Stimulated activated CD4-positive, alpha-beta T cell treated with anti-CD3 and anti-CD28 coated beads, TNF-alpha, amount 100 ng/mL, for 1 hour (primary cell): ENCODE data around the gene RNF223.
A peak's percentile ranks its signal among the peaks of the same experiment; 100 is the strongest.

ENCODE experiments used
- DNase-seq, 3 donors: peaks; one replicate each; pipeline ENCODE4 v3.0.0-alpha.2; 2020; ENCODE audit warnings: low read depth in 3 of 3, low spot score in 1 of 3

RNF223 gene

DNA sequence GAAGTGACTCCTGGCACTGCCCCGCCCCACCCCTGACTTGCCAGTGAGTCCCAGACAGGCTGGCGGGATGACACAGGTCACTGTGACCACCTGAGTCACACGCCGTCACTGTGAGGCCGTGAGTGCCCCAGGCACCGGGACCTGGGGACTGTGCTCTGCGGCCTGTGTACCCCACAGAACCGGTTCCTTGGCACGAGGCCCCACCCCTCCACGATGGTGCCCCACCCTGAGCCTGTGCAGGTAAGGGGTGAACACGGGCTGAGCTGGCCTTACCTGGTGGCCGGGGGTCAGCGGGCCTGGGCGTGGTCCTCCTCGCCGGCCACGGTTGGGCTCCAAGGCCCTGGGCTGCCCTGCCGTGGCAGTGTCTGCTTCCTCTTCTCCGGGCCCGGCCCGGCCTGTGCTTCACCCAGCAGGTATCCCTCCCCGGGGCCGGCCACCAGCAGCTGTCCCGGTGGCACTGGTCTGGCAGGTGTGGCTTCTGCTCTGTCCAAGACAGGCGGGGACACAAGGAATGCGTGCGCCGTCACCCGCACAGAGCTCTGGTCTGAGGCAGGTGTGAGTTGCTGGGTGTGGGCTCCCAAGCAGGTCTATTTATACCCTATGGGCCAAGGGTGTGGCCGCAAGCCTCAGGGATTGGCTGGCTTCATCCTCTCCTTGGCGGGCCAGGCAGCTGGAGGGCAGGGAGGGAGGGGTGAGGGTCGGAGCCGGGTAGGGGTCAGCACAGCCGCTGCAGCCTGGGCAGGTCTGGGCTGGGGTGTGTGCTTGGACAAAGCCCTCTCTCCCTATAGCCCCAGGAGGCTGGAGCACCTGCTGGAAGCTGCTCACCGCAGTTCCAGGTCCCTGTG, at the start of gene RNF223:
TSS of gene RNF223 (minus strand) at position 564 of the 845 bp plus-strand sequence. CDS start 1,740 bp downstream, outside the sequence.
- DNase-seq: no peak

DNA sequence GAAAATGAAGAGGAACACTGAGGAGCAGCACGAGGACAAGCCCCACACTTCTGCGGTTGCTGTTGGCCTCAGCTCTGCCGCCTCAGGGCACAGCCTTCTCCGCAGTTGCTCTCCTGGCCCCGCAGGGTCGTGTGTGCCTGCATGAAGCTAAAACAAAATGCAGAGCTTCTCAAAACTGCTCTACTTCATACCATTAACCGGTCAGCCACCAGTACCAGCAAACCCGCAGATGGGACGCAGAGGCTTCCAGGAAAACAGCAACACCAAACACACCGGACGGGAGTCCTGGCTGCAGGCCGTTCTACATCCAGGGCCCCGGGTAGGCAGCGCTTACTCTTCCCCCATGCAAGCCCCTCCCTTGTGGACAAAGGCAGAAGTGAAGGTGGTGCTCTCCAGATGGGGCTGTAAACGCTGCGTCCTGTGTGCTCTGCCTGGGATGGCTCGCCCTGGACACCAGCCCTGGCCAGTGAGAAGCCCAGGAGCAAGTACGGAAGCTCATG, 48.9 kb upstream of the RNF223 start:
- DNase-seq: no peak

DNA sequence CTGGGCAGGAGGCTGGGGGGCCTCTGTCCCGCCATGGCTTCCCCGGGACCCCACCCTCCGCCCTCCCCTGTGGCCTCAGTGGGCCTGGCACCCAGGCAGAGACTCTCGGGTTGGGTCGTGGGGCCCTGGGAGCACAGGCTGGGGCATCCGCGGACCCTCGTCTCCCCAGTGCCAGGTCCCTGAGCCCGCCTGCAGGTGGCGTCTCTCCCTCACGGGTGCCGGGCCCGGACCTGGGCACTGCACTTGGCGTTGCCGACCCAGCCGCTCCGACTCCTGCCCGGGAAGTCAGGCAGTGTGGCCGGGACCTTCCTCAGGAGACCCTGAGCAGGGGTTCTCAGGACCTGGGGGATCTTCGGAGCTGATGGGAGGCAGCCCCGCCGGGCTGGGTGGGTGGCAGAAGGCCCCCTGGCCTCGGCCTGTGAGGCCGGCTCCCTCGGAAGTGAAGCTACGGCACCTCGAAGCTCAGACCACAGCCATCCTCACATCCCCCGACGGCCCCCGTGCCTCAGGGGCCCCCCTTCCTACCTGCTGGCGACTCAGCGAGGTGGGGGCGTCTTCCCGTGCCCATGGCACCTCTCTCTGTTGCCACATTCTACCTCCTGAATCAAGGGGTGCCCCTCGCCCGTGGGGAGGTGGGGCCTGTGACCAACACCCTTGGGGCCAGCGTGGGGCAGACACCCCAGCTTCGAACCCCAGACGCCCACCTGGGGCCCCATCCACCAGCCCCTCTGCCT, 48.1 kb upstream of the RNF223 start:
- peak; percentile 69 to 80 (median 71) for DNase-seq

DNA sequence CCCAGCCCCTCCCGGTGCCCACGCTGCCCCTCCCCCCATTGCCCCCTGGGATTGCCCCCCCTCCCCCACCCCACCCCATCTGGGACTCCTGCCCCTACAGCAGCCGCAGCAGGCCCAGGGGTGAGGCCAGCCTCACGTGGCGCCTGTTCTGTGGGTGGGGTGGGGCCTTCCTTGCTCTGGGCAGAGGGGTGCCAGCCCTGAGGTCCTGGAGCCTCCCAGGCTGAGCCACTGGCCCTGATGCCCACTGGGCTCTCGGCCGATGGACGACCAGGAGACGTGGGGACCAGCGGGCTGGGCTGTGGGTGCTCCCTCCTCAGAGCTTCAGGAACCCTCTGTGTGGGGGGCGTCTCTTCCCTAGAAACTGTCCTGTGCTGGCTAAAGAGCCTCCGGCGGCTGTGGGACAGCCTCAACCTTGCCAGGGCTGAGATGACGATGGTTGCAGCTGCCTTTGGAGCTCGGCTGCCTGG, 47.5 kb upstream of the RNF223 start:
- no peak for DNase-seq

DNA sequence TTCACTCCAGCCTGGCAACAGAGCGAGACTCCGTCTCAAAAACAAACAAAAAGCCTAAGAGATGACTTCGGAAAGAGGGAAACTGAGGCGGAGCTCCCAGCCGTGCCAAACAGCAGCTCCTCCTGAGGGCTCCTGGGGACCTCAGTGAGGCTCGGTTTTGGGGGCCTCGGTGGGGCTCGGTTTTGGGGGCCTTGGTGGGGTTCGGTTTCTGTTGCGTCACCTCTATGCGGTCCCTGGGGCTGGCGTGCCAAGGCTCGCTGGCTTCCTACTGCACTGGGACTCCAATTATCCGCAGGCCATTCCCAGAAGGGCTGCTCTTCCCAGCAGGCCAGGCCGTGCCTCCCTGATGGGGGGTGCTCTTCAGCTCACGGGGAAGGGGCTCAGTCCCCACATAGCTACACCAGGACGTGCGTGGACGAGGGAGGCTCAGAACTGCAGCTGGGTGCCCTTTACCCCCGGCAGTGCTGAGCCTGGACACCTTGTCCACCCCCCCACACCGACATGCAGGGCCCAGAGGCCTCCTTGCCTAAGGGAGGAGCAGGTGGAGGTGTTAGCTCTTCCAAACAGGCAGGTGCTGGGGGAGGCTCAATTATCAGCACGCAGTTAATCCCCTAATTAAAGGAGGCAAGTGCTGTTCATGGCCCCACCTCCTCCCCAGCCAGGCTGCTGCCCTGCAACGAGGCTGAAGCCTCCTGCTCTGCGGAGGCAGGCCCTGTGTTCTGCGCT, 46.9 kb upstream of the RNF223 start:
- DNase-seq: no peak

DNA sequence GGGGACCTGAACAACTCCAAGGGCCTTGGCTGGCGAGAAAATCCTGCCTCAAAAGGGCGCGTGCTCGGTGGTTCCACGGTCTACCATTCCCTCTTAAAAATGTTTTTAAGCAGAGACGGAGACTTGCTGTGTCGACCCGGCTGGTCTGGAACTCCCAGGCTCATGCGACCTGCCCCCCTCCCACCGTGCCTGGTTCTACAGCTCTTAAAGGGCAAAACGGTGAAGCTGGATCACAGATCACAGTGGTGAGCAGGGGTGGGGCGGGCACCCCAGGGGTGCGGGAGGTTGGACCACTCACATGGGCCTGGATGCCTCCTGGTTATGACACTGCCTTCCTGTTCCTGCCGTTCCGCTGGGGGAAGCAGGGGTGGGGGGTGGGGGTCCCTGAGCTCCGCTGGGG, 46.0 kb upstream of the RNF223 start:
- DNase-seq: no peak

DNA sequence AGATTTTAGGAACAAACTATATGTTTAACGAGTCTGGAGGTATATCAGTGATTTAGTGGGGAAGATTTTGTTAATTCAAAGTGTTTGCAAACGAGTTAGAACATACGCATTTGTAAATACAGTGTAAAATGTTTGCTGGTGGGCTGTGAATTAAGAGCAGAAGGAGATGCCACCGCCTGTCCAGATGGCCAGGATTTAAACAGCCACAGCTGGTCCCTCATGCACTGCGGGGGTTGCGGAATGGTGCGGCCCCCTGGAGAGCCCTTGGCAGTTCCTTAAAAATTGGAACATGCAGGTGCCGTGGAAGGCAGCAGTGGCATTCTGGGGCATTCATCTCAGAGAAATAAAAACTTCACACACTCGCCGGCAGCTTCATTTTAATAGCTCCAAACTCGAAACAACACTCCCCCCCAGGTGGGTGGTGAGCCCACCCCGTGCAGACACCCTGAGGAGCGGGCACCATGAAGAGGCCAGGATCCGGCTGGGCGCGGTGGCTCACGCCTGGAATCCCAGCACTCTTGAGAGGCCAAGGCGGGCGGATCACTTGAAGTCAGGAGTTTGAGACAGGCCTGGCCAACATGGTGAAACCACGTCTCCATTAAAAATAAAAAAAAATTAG, 45.3 kb upstream of the RNF223 start:
- DNase-seq: no peak

DNA sequence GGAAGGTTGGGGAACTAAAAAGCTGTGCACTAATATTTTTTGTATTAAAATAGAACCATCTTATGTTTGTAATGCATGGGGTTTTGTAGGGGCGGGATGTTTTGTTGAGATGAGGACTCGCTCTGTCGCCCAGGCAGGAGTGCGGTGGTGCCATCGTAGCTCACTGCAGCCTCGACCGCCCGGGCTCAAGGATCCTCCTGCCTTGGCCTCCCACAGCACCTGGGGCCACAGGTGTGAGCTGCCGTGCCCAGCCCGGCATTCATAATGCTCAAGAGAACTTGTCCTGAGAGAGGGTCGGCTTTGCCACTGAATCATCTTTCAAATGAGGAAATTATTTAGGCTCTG, 44.7 kb upstream of the RNF223 start:
- no peak for DNase-seq

DNA sequence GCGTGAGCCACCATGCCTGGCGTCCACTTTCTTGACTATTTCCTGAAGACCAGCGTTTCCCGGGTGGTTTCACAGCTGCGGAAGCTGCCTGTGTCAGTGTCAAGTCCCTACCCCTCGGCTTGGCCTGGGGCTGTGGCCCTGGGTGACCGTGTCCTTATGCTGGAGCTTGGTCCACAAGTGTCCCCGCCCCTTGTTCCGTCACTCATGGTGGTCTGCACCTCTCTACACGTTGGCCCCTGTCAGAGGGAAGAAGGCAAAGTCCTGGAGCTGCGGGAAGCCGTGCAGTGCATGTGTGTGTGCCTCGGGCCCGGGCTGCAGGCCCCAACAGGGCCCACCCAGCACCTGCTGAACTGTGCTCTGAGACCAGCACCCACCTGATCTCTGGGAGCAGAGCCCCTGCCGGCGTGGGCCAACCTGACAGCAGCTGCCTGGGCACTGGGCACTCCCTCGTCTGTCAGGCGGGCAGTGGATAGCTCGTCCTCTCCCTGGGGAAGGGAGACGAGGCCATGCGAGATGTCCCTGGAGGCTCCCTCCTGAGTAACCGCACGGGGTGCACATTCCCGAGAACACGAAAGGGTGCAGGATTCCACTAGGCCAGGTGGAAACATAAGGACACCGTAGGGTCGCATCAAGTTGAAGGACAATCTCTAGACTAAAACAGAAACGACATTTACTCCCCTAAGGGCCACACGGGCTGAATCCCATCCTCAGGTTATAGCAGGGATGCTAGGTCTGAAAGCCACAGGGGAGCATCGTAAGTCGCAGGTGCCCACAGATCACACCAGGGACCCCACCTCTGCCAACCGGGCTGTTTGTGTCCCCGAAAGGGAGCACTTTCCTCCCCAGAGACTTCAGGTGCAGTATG, 44.1 kb upstream of the RNF223 start:
- DNase-seq: no peak

DNA sequence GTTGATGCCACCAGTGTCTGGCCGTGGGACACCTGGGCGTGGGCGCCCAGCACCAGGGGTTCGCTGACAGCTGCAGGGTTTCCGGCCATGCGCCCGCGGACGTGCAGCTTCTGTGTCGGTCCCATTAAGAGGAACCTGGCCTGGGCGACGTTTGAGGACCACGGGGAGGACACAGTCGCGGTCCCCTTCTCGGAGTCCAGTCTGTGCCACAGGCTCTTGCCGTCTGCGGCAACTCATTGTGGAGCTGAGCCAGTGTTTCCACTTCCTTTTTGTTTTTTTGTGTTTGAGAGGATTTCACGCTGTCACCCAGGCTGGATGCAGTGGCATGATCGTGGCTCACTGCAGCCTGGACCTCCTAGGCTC, 43.3 kb upstream of the RNF223 start:
- DNase-seq: no peak

DNA sequence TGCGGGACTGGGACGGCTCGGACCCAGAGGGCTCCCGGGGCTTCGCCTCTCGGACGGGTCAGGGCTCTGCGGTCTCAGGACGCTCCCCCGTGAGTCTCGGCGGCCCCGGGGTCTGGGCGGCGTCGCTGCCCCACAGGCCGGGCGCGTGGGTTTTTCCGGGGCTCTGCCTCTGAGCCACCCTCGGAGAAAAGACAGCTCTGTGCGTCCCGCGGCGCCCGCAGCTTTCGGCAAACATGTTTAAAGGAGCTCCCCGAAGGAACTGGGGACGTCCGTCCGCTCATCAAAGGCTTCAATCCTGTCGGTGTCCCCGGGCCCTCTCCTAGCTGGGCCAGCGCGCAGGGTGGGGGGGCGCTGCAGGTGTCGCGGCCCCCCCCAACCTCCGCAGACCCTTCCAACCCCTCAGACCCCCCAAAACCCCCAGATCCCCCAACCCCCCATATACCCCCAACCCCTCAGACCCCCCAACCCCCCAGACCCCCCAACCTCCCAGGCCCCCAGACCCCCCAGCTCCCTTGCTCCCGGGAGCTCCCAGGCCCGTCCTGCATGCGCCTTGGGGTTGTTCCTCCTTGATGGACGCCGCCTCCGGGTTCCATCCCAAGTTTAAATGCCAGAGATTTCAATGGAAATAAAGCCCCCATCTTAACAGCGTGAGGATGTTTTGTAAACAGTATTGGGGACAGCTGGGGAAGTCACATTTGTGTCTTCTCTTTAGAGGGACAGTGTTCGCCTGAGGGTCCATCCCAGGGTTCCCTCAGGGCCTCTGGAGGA, 42.8 kb upstream of the RNF223 start:
- DNase-seq: no peak

DNA sequence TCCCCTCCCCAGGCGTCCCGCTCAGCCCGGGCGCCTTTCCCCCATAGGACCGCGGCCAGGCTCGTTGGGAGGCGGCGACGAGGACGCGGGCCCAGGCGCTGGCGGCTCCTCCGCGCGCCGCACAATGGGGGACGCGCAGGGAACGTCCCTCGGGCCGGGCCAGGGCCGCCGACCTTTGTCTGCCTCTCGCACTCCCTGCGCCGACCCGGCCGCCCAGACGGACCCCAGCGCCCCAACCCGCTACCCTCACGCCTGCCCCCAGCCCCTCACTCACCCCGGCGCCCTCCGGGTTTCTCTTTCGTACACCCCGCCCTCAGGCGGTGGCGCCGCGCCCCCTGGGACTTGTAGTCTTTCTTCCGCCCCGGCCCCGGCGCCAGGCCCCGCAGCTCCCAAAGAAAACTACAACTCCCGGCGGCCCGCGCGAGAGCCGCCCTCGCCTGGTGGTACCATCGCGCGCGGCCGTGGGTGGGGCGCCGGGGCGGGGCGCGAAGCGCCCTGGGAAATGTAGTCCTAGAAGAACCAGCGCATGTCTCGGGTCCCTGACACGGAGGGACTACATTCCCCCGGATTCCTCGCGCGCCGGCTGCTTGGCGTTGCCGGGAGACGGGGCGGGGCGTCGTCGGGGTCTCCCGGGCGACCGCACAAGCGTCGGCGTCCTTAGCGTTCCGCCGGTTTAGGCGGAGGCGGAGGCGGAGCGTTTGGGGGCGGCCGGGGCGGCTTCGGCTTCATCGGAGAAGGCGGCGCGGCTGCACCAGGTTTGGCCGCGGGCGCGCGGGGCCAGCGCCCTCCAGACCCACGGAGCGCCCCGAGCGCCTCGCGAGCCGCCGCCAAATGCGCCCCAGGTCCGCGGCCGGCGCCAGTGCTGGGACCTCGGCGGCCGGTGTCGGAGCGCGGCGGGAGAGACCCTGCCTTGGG, 41.9 kb upstream of the RNF223 start, which contains the start of gene C1orf159:
TSS of gene C1orf159 (minus strand) at position 304 of the 915 bp plus-strand sequence. CDS start 24,546 bp downstream, outside the sequence.
- peak; percentile 97 to 99 (median 97) for DNase-seq

DNA sequence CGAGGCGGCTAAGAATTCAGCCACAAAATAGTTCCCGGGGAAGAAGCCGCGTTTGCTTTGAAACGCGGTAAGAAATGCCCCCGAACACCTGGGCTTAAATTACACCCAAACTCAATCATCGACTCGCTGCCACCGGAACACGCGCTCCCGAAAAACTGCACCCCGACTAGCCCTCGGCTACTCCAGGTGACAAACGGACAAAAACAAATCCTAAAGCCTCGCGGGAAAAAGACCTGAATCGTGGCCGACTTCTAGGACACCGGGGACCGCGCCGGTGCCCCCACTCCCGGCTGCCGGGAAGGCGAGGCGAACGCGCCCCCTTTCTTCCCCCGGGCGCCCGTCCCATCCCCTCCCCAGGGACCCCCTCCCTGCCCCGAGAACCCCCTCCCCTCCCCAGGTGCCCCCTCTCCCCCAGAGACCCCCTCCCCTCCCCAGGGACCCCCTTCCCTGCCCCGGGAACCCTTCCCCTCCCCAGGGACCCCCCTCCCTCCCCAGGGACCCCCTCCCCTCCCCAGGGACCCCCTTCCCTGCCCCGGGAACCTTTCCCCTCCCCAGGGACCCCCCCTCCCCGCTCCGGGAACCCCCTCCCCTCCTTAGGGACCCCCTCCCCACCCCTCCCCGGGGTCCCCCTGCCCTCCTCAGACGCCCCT, 41.2 kb upstream of the RNF223 start:
- no peak for DNase-seq

DNA sequence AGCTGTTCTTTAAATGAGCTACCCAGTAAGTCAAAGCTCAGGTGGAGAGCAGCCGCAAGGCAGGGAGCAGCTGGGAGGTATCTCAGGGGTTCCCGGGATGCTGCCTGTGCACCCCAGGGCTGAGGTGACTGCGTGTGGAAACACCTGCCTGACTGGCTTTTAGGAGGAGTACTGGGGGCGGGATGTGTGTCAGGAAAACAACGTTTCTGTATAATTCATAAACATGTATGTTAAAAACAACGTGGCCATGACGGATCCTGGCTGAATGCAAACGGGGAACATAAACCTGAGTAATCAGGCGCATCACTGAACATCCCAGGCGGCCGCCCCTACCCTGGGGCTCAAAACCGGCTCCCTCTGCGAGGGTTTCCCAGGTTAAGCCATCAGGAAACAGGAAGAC, 40.3 kb upstream of the RNF223 start:
- no peak for DNase-seq

DNA sequence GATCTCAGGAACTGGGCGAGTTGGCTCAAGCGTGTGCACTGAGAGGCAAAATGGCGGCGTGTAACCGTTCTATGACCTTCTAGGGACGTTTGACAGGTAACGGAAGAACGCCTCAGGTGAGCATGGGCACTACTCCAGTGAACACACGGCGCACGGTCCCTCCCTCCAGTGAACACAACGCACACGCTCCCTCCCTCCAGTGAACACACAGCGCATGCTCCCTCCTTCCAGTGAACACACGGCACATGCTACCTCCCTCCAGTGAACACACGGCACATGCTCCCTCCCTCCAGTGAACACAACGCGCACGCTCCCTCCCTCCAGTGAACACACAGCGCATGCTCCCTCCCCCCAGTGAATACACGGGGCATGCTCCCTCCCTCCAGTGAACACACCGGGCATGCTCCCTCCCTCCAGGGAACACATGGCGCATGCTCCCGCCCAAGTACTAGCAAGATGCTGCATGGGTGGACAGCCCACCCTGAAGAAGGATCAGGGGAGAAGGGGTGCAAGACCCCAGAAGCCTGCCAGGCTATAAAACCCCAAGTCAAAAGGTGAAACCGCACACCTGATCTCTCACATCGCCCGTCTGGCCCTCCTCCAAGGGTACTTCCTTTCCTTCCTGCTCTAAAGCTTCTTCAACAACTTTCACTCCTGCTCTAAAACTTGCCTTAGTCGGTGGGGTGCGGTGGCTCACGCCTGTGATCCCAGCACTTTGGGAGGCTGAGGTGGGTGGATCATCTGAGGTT, 38.3 kb upstream of the RNF223 start:
- no peak for DNase-seq

DNA sequence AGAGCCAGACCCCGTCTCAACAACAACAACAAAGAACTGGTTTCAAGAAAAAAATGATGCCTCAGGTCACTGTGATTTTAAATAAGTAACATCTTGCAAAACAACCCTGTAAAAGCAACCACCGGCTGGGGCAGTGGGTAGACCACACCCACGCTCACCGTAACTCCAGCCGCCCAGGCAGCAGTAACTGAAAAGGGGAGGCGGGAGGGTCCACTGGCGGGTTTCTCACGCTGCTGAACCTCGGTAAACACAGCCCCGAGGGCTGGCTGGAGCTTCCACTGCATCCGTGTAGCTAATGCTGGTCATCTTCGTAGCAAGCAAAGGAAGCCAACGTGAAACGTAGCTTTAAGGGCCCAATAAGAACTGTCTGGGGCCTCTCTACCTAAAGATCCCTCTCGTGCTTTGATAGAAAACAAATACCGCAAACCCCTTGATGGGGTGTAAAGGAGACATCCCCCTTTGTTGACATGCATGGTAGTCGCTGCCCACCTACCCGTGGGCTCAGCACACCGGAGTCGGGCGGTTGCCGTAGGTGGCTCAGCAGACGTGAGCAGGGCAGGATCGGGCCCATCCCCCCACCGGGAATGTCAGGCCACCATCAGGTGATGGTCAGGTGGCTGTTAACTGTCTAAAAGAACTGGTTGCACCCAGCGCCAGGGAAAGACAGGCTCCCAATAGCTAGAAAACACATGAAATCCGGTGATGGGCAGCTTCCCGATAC, 37.6 kb upstream of the RNF223 start:
- no peak for DNase-seq
